ENCODE measurements around the gene TNFAIP8. TPM values are rescaled to one million over a fixed set of nuclear protein-coding genes. Genes with fewer than 3 reads are reported as not detected.

Gene TNFAIP8
- total RNA-seq (2014; rRNA removed; shearing (Covaris generic)): 7.6 and 16.5 TPM in 2 replicates

DNA sequence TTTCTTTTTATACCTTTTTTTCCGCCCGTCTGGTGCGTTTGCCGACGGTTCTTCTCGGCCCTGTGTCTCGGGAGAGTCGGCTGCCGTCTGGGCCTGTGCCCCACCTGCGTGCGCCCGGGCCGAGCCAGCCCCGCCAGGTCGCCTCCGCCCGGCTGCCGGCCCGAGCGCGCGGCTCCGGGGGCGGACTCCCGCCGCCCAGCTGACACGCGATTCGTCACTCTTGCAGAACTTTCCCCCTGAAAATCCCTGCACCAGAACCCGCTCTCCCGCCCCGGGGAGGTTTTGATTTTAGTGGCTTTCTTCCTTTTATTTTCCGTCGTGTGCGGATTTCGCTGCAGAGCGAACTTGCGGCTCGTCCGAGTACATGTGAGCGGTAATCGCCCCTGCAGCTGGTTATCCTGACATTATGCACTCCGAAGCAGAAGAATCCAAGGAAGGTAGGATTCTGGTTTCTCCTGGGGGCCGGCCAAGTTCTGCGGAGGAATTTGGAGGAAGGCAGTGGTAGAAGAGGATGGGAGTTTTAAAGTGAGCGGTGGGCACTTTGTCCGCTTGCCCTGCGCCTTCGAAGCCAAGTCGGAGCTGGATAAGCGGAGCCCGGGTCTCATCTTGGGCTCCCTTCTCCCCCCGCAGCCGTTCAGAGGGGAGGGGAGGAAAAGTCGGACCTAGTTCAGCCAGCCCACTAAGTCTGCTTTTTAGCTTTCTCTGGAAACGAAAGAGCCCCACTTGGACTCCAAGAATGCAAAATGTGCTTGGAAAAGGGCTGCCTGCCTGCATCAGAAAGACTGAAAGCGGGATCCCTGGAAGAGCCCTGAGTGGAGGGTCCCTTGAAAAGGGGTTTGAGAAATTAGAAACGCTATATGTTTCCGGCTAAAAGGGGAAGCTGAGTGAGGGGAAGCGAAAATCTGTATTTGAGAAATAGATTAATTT, at the start of gene TNFAIP8:
Gene TNFAIP8 (plus strand): TSS at position 335 of the 927 bp plus-strand sequence. CDS start 72 bp downstream, at position 407.
- DNase-seq (ENCODE audit: low spot score): no peak

DNA sequence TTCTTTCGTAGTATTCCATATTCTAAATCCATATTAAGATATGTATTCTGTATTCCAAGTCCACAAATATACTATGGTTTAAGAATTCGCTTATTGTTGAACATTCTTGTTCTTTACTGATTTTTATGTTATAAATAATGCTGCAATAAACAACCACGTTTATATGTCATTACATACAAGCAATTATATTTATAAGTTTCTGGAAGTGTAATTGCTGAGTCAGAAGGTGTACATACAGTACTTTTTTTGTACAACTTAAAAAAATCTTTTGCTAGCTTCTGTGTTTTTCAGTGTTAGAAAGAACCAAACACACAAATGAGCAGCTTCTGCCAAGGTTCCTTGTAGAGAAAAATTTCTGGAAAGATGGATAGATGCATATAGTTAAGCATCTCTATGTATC, 48.6 kb upstream of the TNFAIP8 start:
- DNase-seq (ENCODE audit: low spot score): no peak

- DNase-seq (ENCODE audit: low spot score): no peak
Measured at GRCh38 chr5:119309326-119309725, 46.5 kb upstream of the TNFAIP8 start.

DNA sequence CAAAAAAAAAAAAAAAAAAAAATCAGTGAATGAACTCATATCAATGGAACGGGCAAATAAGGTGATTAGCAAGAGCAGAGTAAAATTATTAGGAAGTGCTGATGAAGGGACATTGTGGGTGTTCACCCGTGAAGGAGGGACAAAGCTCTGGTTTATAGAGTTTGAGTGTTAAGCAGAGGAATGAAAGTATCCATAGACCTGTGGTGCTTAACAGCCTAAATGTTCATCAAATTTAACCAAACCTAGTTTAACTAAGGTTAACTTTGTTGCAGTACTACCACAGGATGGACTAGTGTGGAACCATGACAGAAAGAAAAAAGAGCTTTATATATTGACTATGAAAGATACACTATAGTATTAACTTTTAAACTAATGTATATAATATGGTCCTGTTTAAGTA, 44.1 kb upstream of the TNFAIP8 start:
- DNase-seq (ENCODE audit: low spot score): no peak

DNA sequence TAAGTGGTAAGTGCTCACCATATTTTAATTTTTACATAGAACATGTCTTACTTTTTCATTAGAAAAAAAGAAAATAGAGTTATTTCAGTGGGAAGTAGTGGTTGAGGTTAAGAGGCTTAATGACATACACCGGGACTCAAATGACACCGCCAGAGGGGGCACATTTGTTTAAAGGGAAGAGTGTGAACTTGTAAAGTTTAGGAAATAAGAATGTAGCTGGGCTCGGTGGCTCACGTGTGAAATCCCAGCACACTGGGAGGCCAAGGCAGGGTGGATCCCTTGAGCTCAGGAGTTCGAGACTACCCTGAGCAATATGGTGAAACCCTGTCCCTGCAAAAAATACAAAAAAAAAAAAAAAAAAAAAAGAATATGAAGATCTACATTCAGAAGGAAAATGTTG, 43.4 kb upstream of the TNFAIP8 start:
- DNase-seq (ENCODE audit: low spot score): no peak

- no peak for DNase-seq (ENCODE audit: low spot score)
Measured at GRCh38 chr5:119313197-119313596, 42.6 kb upstream of the TNFAIP8 start.

- no peak for DNase-seq (ENCODE audit: low spot score)
Measured at GRCh38 chr5:119313658-119314605, 41.9 kb upstream of the TNFAIP8 start.

DNA sequence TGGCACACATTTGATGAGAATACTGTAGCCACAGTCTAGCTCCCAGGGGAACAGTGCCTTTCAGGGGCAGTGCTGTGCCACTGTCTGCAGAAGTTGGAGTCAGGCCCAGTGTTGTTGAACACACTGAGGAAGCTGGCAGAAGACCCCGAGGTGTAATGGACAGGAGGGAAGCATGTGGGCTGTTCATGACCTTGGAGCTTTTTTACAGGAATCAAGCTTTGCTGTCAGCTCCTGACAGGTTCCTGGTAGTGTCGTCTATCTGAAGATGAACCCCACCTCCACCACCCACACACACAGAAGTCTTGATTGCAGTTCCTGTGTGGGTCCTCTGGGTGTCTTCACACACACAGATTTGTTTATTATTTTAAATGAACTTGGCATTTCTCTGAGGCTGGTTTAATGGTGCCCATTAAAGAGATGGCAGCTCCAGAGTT, 40.3 kb upstream of the TNFAIP8 start:
- peak; percentile 69 for DNase-seq (ENCODE audit: low spot score)

DNA sequence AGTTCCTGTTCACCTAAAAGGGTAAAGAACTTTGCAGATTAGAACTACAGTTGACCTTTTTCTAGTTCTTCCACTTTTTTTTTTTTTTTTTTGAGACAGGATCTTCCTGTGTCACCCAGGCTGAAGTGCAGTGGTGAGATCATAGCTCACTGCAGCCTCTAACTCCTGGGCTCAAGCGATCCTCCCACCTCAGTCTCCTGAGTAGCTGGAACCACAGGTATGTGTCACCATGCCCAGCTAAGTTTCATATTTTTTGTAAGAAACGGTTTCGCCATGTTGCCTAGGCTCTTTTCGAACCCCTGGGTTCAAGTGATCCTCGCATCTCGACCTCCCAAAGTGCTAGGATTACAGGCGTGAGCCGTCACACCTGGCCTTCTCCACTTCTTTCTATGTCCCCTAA, 39.7 kb upstream of the TNFAIP8 start:
- DNase-seq (ENCODE audit: low spot score): no peak

DNA sequence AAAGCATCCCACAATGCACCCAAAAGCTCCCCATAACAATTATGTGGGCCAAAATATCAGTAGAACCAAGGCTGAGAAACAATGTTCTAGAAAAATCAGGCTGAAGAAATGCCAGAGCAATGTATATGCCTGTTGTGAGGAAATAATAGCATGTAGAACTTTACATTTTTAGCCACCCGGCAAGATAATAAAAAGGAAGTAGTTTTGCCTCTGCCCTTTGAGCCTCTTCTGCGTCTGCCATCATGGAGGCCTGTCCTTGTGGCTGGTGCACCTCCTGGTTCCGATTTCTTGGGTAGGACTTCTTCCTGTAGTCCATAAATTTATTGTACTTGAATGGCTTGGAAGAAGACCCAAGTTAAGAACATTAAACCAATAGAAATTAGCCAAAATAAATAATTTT, 38.9 kb upstream of the TNFAIP8 start:
- DNase-seq (ENCODE audit: low spot score): no peak

- no peak for DNase-seq (ENCODE audit: low spot score)
Measured at GRCh38 chr5:119318256-119318894, 37.4 kb upstream of the TNFAIP8 start.

GRCh38 chr5:119319401-119319800, 36.4 kb upstream of the TNFAIP8 start:
- no peak for DNase-seq (ENCODE audit: low spot score)

DNA sequence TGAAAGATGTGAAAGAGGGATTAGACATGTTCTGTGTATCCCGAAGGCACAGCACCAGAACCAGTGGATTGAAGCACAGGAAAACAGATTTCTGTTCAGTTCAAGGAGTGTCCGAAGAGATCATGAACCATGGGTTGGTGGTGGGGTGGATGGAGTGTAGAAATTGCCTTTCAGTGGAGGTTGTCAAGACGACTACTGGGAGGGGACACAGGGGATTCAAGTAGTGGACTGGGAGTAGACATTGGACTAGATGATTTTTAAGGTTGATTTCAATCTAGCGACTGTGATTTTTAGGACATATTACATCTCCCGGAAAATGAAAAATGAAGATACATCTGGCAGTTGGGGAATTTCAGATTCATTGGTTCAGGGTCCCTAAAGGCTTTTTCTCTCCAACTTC, 35.9 kb upstream of the TNFAIP8 start:
- no peak for DNase-seq (ENCODE audit: low spot score)

- DNase-seq (ENCODE audit: low spot score): no peak
Measured at GRCh38 chr5:119321569-119322311, 34.1 kb upstream of the TNFAIP8 start.

DNA sequence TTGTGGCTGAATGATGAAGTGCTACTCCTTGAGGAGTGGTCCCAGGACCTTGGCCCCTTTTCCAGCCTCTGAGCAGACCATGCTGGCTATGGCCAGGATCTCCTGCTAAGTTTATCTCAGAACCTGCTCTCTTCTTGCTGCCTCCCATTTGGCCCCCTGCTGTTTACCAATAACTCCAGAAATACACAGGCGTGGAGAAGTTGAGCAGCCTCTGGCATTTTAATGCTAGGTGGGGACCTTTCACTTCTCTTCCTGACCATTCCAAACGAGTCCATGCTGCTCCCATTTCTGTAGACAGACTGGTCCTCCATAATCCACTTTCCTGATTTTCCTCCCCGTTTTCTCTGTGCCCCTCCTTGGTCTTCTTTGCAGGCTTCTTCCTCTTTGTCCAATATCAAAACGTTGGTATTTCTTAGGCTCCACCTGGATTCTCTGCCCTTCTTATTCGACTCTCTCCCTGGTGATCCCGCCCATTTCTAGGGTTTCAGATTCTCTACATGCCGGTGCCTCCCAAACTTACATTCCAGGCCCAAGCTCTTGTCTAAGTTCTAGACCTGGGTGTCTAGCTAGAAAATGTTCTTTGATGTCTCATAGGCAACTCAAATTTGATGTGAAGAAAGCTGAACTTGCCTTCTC, 33.4 kb upstream of the TNFAIP8 start:
- DNase-seq (ENCODE audit: low spot score): no peak

GRCh38 chr5:119322948-119323537, 32.8 kb upstream of the TNFAIP8 start:
- DNase-seq (ENCODE audit: low spot score): no peak

DNA sequence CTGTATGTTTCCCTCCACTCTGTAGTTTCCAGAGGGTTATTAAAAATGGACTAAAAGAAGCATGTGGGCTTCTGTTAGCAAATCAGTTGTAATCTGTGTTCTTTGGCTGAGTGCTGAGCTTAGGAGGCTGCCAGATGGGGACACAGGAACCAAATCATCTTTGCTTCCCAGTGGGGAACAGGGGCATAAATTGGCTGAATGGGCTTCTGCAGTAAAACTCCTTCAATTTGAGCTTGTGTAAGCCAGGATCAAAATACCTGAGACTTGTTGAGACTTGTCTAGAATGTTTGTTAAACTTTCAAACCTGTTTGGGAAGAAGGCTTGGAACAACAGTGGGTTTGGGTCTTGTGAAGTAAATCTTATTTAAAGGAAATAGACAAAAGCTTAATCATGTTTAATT, 32.2 kb upstream of the TNFAIP8 start:
- DNase-seq (ENCODE audit: low spot score): peak; percentile 27

GRCh38 chr5:119324842-119325241, 31.0 kb upstream of the TNFAIP8 start:
- no peak for DNase-seq (ENCODE audit: low spot score)

- DNase-seq (ENCODE audit: low spot score): no peak
Measured at GRCh38 chr5:119327018-119327417, 28.8 kb upstream of the TNFAIP8 start.
